BE2C (cell line): ENCODE data around the gene COP1.

Experiments
- DNase-seq: peaks from one replicate; pipeline ENCODE4 v3.0.0-alpha.2; 2020
- H3K27me3 ChIP-seq: fragments of 250-450 bp; sonication (Bioruptor Pico); 2 replicates; pipeline ENCODE4 v1.5.1; 2020; ENCODE audit warnings: mild to moderate bottlenecking
- H3K36me3 ChIP-seq: fragments of 250-450 bp; sonication (Bioruptor Pico); 2 replicates; pipeline ENCODE4 v1.5.1; 2020; ENCODE audit warnings: mild to moderate bottlenecking
- H3K4me1 ChIP-seq: fragments of 250-450 bp; sonication (Bioruptor Pico); 2 replicates; pipeline ENCODE4 v1.5.1; 2020
- H3K4me3 ChIP-seq: 2 replicates; pipeline ENCODE4 v1.5.1; 2011; ENCODE audit warnings: low read depth, low read length
- H3K9me3 ChIP-seq: fragments of 250-450 bp; sonication (Bioruptor Pico); 2 replicates; pipeline ENCODE4 v1.5.1; 2020
- TF ChIP-seq, protein P1 (sequence below): IDR thresholded peaks from 2 replicates; pipeline ENCODE4 v1.5.1; 2012; ENCODE audit warnings: mild to moderate bottlenecking, low read depth, low read length

COP1 gene

GRCh38 chr1:176193663-176194062 is 13.4 kb downstream of the COP1 start:
- TF ChIP-seq, protein P1, sequence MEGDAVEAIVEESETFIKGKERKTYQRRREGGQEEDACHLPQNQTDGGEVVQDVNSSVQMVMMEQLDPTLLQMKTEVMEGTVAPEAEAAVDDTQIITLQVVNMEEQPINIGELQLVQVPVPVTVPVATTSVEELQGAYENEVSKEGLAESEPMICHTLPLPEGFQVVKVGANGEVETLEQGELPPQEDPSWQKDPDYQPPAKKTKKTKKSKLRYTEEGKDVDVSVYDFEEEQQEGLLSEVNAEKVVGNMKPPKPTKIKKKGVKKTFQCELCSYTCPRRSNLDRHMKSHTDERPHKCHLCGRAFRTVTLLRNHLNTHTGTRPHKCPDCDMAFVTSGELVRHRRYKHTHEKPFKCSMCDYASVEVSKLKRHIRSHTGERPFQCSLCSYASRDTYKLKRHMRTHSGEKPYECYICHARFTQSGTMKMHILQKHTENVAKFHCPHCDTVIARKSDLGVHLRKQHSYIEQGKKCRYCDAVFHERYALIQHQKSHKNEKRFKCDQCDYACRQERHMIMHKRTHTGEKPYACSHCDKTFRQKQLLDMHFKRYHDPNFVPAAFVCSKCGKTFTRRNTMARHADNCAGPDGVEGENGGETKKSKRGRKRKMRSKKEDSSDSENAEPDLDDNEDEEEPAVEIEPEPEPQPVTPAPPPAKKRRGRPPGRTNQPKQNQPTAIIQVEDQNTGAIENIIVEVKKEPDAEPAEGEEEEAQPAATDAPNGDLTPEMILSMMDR, result no peak
- Histone ChIP-seq H3K4me1 (no peaks in the 10 kb centered on the region), H3K36me3 (no peaks in the 10 kb centered on the region), H3K27me3 (no peaks in the 10 kb centered on the region), H3K4me3 (no peak overlapping the region), H3K9me3 (no peaks in the 10 kb centered on the region; the same call in 1 of the 2 replicates)
- DNase-seq, result no peak

DNA sequence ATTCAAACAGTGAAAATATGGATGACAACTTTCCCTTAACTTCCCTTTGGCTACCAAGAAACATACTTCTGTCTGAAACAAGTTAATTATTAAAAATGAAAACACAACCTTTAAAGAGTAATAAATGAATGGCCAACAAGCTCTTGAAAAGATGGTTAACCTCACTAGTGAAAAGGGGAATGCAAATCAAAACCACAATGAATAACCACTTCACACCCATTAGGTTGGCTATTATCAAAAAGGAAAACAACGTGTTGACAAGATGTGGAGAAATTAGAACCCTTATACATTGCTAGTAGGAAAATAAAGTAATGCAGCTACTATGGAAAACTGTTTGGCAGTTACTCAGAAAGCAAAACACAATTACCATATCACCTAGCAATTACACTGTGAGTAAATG is 14.1 kb downstream of the COP1 start:
- Histone ChIP-seq H3K4me1 (no peaks in the 10 kb centered on the region), H3K27me3 (no peaks in the 10 kb centered on the region), H3K36me3 (no peaks in the 10 kb centered on the region), H3K9me3 (no peaks in the 10 kb centered on the region; the same call in 1 of the 2 replicates), H3K4me3 (no peak overlapping the region)
- TF ChIP-seq, protein P1, result no peak
- no peak for DNase-seq

GRCh38 chr1:176188604-176189003 is 18.5 kb downstream of the COP1 start:
- TF ChIP-seq, protein P1, result no peak
- Histone ChIP-seq H3K4me1 (no peaks in the 10 kb centered on the region), H3K4me3 (no peak overlapping the region), H3K36me3 (0 out of 2 replicates have a peak, but pooled peaks cover 2% of the 10 kb centered on the region), H3K27me3 (no peaks in the 10 kb centered on the region), H3K9me3 (no peaks in the 10 kb centered on the region)
- DNase-seq, result no peak

GRCh38 chr1:176187001-176187400 is 20.1 kb downstream of the COP1 start:
- TF ChIP-seq, protein P1, result no peak
- no peaks in the 10 kb centered on the region for H3K27me3 ChIP-seq
- DNase-seq, result no peak
- no peak overlapping the region for H3K4me3 ChIP-seq
- no peaks in the 10 kb centered on the region for H3K9me3 ChIP-seq
- no peaks in the 10 kb centered on the region for H3K4me1 ChIP-seq
- H3K36me3 ChIP-seq, result peaks cover 5% of the 10 kb centered on the region; the same call in 1 of the 2 replicates

DNA sequence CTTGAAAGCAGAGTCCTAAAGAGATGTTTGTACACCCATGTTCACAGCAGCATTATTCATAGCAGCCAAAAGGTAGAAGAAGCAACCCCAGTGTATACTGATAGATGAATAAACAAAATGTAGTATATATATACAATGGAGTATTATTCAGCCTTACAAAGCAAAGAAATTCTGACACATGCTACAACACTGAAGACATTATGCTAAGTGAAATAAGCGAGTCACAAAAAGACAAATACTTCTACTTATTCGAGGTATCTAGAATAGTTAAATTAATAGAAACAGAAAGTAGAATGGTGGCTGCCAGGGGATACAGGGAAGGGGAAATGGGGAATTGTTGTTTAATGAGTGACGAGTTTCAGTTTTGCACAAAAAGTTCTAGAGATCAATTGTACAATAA is 23.5 kb downstream of the COP1 start:
- no peak overlapping the region for H3K4me3 ChIP-seq
- no peaks in the 10 kb centered on the region for H3K9me3 ChIP-seq
- H3K4me1 ChIP-seq, result no peaks in the 10 kb centered on the region
- H3K36me3 ChIP-seq, result peaks cover 5% of the 10 kb centered on the region; the same call in 1 of the 2 replicates
- TF ChIP-seq, protein P1, result no peak
- DNase-seq, result no peak
- H3K27me3 ChIP-seq, result no peaks in the 10 kb centered on the region

GRCh38 chr1:176178316-176178715 is 28.8 kb downstream of the COP1 start:
- H3K4me3 ChIP-seq, result no peak overlapping the region
- no peaks in the 10 kb centered on the region for H3K4me1 ChIP-seq
- TF ChIP-seq, protein P1, result no peak
- H3K9me3 ChIP-seq, result no peaks in the 10 kb centered on the region
- DNase-seq, result no peak
- H3K36me3 ChIP-seq, result peaks cover 2% of the 10 kb centered on the region; the same call in 1 of the 2 replicates
- no peaks in the 10 kb centered on the region for H3K27me3 ChIP-seq
